HEK293 (cell line): ENCODE results near the gene SLU7.

Experiments used
- BCL11B ChIP-seq: fragments of 450-650 bp; formaldehyde crosslinking; IDR thresholded peaks from 2 replicates; pipeline ENCODE4 v1.5.1; 2016; ENCODE audit warnings: low read depth, missing biosample characterization, missing genetic modification characterization
- CTCF ChIP-seq: fragments of 450-650 bp; formaldehyde crosslinking; IDR thresholded peaks from 2 replicates; pipeline ENCODE4 v1.5.1; 2016; ENCODE audit warnings: missing biosample characterization, missing genetic modification characterization
- KLF16 ChIP-seq: fragments of 450-650 bp; formaldehyde crosslinking; IDR thresholded peaks from 2 replicates; pipeline ENCODE4 v1.5.1; 2017; ENCODE audit warnings: missing biosample characterization, missing genetic modification characterization
- SP7 ChIP-seq: fragments of 450-650 bp; formaldehyde crosslinking; IDR thresholded peaks from 2 replicates; pipeline ENCODE4 v1.5.1; 2016; ENCODE audit warnings: missing biosample characterization, missing genetic modification characterization
- ZBTB17 ChIP-seq: fragments of 450-650 bp; formaldehyde crosslinking; IDR thresholded peaks from 2 replicates; pipeline ENCODE4 v1.5.1; 2016; ENCODE audit warnings: missing biosample characterization, missing genetic modification characterization
- ZNF18 ChIP-seq: fragments of 450-650 bp; formaldehyde crosslinking; IDR thresholded peaks from 2 replicates; pipeline ENCODE4 v1.5.1; 2016; ENCODE audit warnings: missing biosample characterization, missing genetic modification characterization
- ZNF223 ChIP-seq: fragments of 450-650 bp; formaldehyde crosslinking; IDR thresholded peaks from 2 replicates; pipeline ENCODE4 v1.5.1; 2016; ENCODE audit warnings: missing biosample characterization, missing genetic modification characterization
- ZNF24 ChIP-seq: fragments of 450-650 bp; formaldehyde crosslinking; IDR thresholded peaks from 2 replicates; pipeline ENCODE4 v1.5.1; 2016; ENCODE audit warnings: missing biosample characterization, missing genetic modification characterization
- ZNF280D ChIP-seq: fragments of 450-650 bp; formaldehyde crosslinking; IDR thresholded peaks from 2 replicates; pipeline ENCODE4 v1.5.1; 2016; ENCODE audit warnings: missing biosample characterization, missing genetic modification characterization
- ZNF394 ChIP-seq: fragments of 450-650 bp; formaldehyde crosslinking; IDR thresholded peaks from 2 replicates; pipeline ENCODE4 v1.5.1; 2016; ENCODE audit warnings: missing biosample characterization, missing genetic modification characterization, mild to moderate bottlenecking, moderate library complexity, borderline replicate concordance
- ZNF473 ChIP-seq: fragments of 450-650 bp; formaldehyde crosslinking; IDR thresholded peaks from 2 replicates; pipeline ENCODE4 v1.5.1; 2017; ENCODE audit warnings: missing biosample characterization, missing genetic modification characterization
- ZNF513 ChIP-seq: fragments of 450-650 bp; IDR thresholded peaks from 2 replicates; pipeline ENCODE4 v1.5.1; 2018; ENCODE audit warnings: missing biosample characterization, missing genetic modification characterization
- ZNF777 ChIP-seq: fragments of 450-650 bp; formaldehyde crosslinking; IDR thresholded peaks from 2 replicates; pipeline ENCODE4 v1.5.1; 2017; ENCODE audit warnings: missing biosample characterization, missing genetic modification characterization, borderline replicate concordance

GRCh38 chr5:160418561-160419457, at the start of gene SLU7:
- TF ChIP-seq ZNF513: no peak
- no peak; the same call in 1 of the 2 replicates for TF ChIP-seq SP7 (tag by site-specific recombination)
- no peak for TF ChIP-seq ZNF18
- no peak for TF ChIP-seq CTCF (tag by site-specific recombination)
- TF ChIP-seq ZNF280D (tag by site-specific recombination): no peak
- 0 out of 2 replicates have a peak, but pooled peaks have one; percentile 42 for TF ChIP-seq ZBTB17 (tag by site-specific recombination)
- no peak for TF ChIP-seq BCL11B
- TF ChIP-seq ZNF394 (tag by site-specific recombination): no peak
- no peak for TF ChIP-seq ZNF223 (tag by site-specific recombination)
- TF ChIP-seq ZNF24 (tag by site-specific recombination): 0 out of 2 replicates have a peak, but pooled peaks have one; percentile 33
- no peak for TF ChIP-seq KLF16 (tag by site-specific recombination)
- no peak for TF ChIP-seq ZNF777
- no peak for TF ChIP-seq ZNF473 (tag by site-specific recombination)
